ENCODE data around the gene CNTNAP2. TPM values are rescaled to one million over a fixed set of nuclear protein-coding genes. Genes with fewer than 3 reads are reported as not detected.

The CNTNAP2 gene
- polyA plus RNA-seq, 1 experiment: not detected

GRCh38 chr7:148172920-148173319 lies 2056.3 kb downstream of the CNTNAP2 start:
- no peak for DNase-seq (ENCODE audit: low read depth)
- no peak for TF ChIP-seq CTCF (IDR thresholded peaks at IDR 0.05; ENCODE audit: insufficient read depth, low read depth, low read length)
- Histone ChIP-seq H3K4me3 (ENCODE audit: low read depth, low read length) (no peak overlapping the region), H3K36me3 (ENCODE audit: control insufficient read depth, insufficient read depth, low read length) (no peaks in the 10 kb centered on the region), H3K27me3 (ENCODE audit: control insufficient read depth, insufficient read depth, low read length) (no peaks in the 10 kb centered on the region)
- ChIA-PET CTCF (no interaction called here), POLR2A (no interaction called here)

GRCh38 chr7:148173369-148173768 lies 2056.8 kb downstream of the CNTNAP2 start:
- Histone ChIP-seq H3K36me3 (ENCODE audit: control insufficient read depth, insufficient read depth, low read length) (no peaks in the 10 kb centered on the region), H3K27me3 (ENCODE audit: control insufficient read depth, insufficient read depth, low read length) (no peaks in the 10 kb centered on the region), H3K4me3 (ENCODE audit: low read depth, low read length) (no peak overlapping the region)
- no peak for TF ChIP-seq CTCF (IDR thresholded peaks at IDR 0.05; ENCODE audit: insufficient read depth, low read depth, low read length)
- no peak for DNase-seq (ENCODE audit: low read depth)
- ChIA-PET CTCF (no interaction called here), POLR2A (no interaction called here)

- Histone ChIP-seq H3K36me3 (ENCODE audit: control insufficient read depth, insufficient read depth, low read length) (no peaks in the 10 kb centered on the region), H3K4me3 (ENCODE audit: low read depth, low read length) (no peak overlapping the region), H3K27me3 (ENCODE audit: control insufficient read depth, insufficient read depth, low read length) (no peaks in the 10 kb centered on the region)
- ChIA-PET POLR2A (no interaction called here), CTCF (no interaction called here)
- no peak for DNase-seq (ENCODE audit: low read depth)
- TF ChIP-seq CTCF (IDR thresholded peaks at IDR 0.05; ENCODE audit: insufficient read depth, low read depth, low read length): no peak
These were observed 2057.8 kb downstream of the CNTNAP2 start for GRCh38 chr7:148174376-148174775.

GRCh38 chr7:148175512-148175911 lies 2058.9 kb downstream of the CNTNAP2 start:
- no peaks in the 10 kb centered on the region for H3K27me3 ChIP-seq (ENCODE audit: control insufficient read depth, insufficient read depth, low read length)
- no peak for DNase-seq (ENCODE audit: low read depth)
- no peak for TF ChIP-seq CTCF (IDR thresholded peaks at IDR 0.05; ENCODE audit: insufficient read depth, low read depth, low read length)
- no peaks in the 10 kb centered on the region for H3K36me3 ChIP-seq (ENCODE audit: control insufficient read depth, insufficient read depth, low read length)
- POLR2A ChIA-PET: no interaction called here
- CTCF ChIA-PET: no interaction called here
- H3K4me3 ChIP-seq (ENCODE audit: low read depth, low read length): no peak overlapping the region

- no peaks in the 10 kb centered on the region for H3K36me3 ChIP-seq (ENCODE audit: control insufficient read depth, insufficient read depth, low read length)
- H3K4me3 ChIP-seq (ENCODE audit: low read depth, low read length): no peak overlapping the region
- ChIA-PET POLR2A (no interaction called here), CTCF (no interaction called here)
- no peak for DNase-seq (ENCODE audit: low read depth)
- no peak for TF ChIP-seq CTCF (IDR thresholded peaks at IDR 0.05; ENCODE audit: insufficient read depth, low read depth, low read length)
- H3K27me3 ChIP-seq (ENCODE audit: control insufficient read depth, insufficient read depth, low read length): no peaks in the 10 kb centered on the region
These were observed 2061.4 kb downstream of the CNTNAP2 start for GRCh38 chr7:148177972-148178371.

Data from BJ (cell line).